ENCODE measurements around the gene NTM.

GRCh38 chr11:131966667-131967066, 596.3 kb downstream of the NTM start:
- TF ChIP-seq, protein P1, sequence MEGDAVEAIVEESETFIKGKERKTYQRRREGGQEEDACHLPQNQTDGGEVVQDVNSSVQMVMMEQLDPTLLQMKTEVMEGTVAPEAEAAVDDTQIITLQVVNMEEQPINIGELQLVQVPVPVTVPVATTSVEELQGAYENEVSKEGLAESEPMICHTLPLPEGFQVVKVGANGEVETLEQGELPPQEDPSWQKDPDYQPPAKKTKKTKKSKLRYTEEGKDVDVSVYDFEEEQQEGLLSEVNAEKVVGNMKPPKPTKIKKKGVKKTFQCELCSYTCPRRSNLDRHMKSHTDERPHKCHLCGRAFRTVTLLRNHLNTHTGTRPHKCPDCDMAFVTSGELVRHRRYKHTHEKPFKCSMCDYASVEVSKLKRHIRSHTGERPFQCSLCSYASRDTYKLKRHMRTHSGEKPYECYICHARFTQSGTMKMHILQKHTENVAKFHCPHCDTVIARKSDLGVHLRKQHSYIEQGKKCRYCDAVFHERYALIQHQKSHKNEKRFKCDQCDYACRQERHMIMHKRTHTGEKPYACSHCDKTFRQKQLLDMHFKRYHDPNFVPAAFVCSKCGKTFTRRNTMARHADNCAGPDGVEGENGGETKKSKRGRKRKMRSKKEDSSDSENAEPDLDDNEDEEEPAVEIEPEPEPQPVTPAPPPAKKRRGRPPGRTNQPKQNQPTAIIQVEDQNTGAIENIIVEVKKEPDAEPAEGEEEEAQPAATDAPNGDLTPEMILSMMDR (IDR thresholded peaks at IDR 0.05) = no peak
- TF ChIP-seq POLR2A (IDR thresholded peaks at IDR 0.05) = no peak

Data from esophagus squamous epithelium (tissue), 4 donors.